SK-N-MC (cell line): ENCODE data around the gene ANAPC13.

ENCODE experiments used
- DNase-seq: peaks from one replicate; pipeline ENCODE4 v3.0.0-alpha.2; 2011; ENCODE audit warnings: low read depth, low spot score
- H3K27ac ChIP-seq: fragments of 200-600 bp; sonication (generic); 2 replicates; pipeline ENCODE4 v1.5.1; 2016; ENCODE audit warnings: mixed run types
- H3K36me3 ChIP-seq: fragments of 200-600 bp; sonication (generic); 2 replicates; pipeline ENCODE4 v1.6.1; 2017; ENCODE audit warnings: antibody characterized with exemption, low read length, mixed read lengths; ENCODE audit not compliant: insufficient read depth
- H3K4me3 ChIP-seq: fragments of 200-600 bp; sonication (generic); 2 replicates; pipeline ENCODE4 v1.5.1; 2016
- H3K9ac ChIP-seq: fragments of 200-600 bp; sonication (generic); 2 replicates; pipeline ENCODE4 v1.8.0; 2017; ENCODE audit warnings: mixed run types, mixed read lengths; ENCODE audit not compliant: insufficient read length
- H3K9me3 ChIP-seq: fragments of 200-600 bp; sonication (generic); 2 replicates; pipeline ENCODE4 v1.6.1; 2017; ENCODE audit warnings: low read depth, mild to moderate bottlenecking, antibody characterized with exemption, low read length, moderate library complexity, mixed read lengths
- EZH2 ChIP-seq: fragments of 200-600 bp; sonication (generic); IDR thresholded peaks from one replicate; pipeline ENCODE4 v1.6.1; 2017; ENCODE audit warnings: antibody characterized with exemption
- FOXP2 ChIP-seq: optimal IDR thresholded peaks from 2 replicates; pipeline ENCODE3; 2011; ENCODE audit warnings: mild to moderate bottlenecking, moderate library complexity; ENCODE audit not compliant: insufficient read depth; ENCODE audit errors: extremely low read length, control extremely low read depth
- POLR2AphosphoS5 ChIP-seq: IDR thresholded peaks from 2 replicates; pipeline ENCODE4 v1.6.1; 2012; ENCODE audit warnings: mild to moderate bottlenecking, low read depth, low read length, borderline replicate concordance

The ANAPC13 gene

GRCh38 chr3:134476306-134476705 is 9.5 kb downstream of the ANAPC13 start:
- Histone ChIP-seq H3K9ac (no peak overlapping the region), H3K27ac (no peak overlapping the region), H3K4me3 (no peak overlapping the region), H3K36me3 (peaks cover 51% of the 10 kb centered on the region), H3K9me3 (no peaks in the 10 kb centered on the region)
- TF ChIP-seq EZH2 (no peak), POLR2AphosphoS5 (no peak), FOXP2 (no peak)
- DNase-seq, result no peak

- H3K9ac ChIP-seq, result no peak overlapping the region
- TF ChIP-seq EZH2 (no peak), FOXP2 (no peak)
- H3K9me3 ChIP-seq, result no peaks in the 10 kb centered on the region
- DNase-seq, result no peak
- peaks cover 37% of the 10 kb centered on the region for H3K36me3 ChIP-seq
- no peak overlapping the region for H3K4me3 ChIP-seq
- no peak overlapping the region for H3K27ac ChIP-seq
Measured at GRCh38 chr3:134474956-134475355, 10.8 kb downstream of the ANAPC13 start.

- H3K9ac ChIP-seq, result no peak overlapping the region
Measured at GRCh38 chr3:134473868-134474546, 11.8 kb downstream of the ANAPC13 start.

GRCh38 chr3:134472831-134473230 is 13.0 kb downstream of the ANAPC13 start:
- TF ChIP-seq EZH2 (no peak), POLR2AphosphoS5 (no peak), FOXP2 (no peak)
- Histone ChIP-seq H3K9me3 (no peaks in the 10 kb centered on the region), H3K4me3 (no peak overlapping the region), H3K9ac (no peak overlapping the region), H3K27ac (no peak overlapping the region), H3K36me3 (peaks cover 18% of the 10 kb centered on the region)
- no peak for DNase-seq

More at GRCh38 chr3:134473868-134474546, 11.8 kb downstream of the ANAPC13 start:
- H3K27ac ChIP-seq, result 0 out of 2 replicates have a peak overlapping the region, but pooled peaks have one; percentile 4
- TF ChIP-seq FOXP2 (no peak), EZH2 (no peak), POLR2AphosphoS5 (no peak)
- no peak for DNase-seq
- no peaks in the 10 kb centered on the region for H3K9me3 ChIP-seq
- peaks cover 30% of the 10 kb centered on the region for H3K36me3 ChIP-seq
- H3K4me3 ChIP-seq, result no peak overlapping the region

- Histone ChIP-seq H3K9ac (no peak overlapping the region), H3K4me3 (no peak overlapping the region), H3K36me3 (peaks cover 6% of the 10 kb centered on the region), H3K9me3 (no peaks in the 10 kb centered on the region), H3K27ac (no peak overlapping the region)
- TF ChIP-seq EZH2 (no peak), POLR2AphosphoS5 (no peak), FOXP2 (no peak)
- no peak for DNase-seq
Measured at GRCh38 chr3:134471521-134472193, 14.1 kb downstream of the ANAPC13 start.

- H3K9me3 ChIP-seq, result no peaks in the 10 kb centered on the region
- peak overlapping the region; percentile 17 for H3K9ac ChIP-seq
- H3K4me3 ChIP-seq, result peak overlapping the region; percentile 44
- TF ChIP-seq EZH2, result no peak
- no peak for TF ChIP-seq POLR2AphosphoS5
- no peak for TF ChIP-seq FOXP2
- peak overlapping the region; percentile 52 for H3K27ac ChIP-seq
- no peak for DNase-seq
- H3K36me3 ChIP-seq, result no peaks in the 10 kb centered on the region
Measured at GRCh38 chr3:134468519-134468918, 17.3 kb downstream of the ANAPC13 start.

GRCh38 chr3:134466331-134466730 is 19.5 kb downstream of the ANAPC13 start:
- no peak for DNase-seq
- Histone ChIP-seq H3K27ac (peak overlapping the region; percentile 99), H3K9me3 (no peaks in the 10 kb centered on the region), H3K4me3 (no peak overlapping the region), H3K9ac (no peak overlapping the region), H3K36me3 (no peaks in the 10 kb centered on the region)
- TF ChIP-seq FOXP2 (no peak), EZH2 (no peak), POLR2AphosphoS5 (no peak)

GRCh38 chr3:134464689-134465365 is 21.0 kb downstream of the ANAPC13 start:
- peak overlapping the region; percentile 76 for H3K4me3 ChIP-seq
- no peaks in the 10 kb centered on the region for H3K9me3 ChIP-seq
- H3K36me3 ChIP-seq, result no peaks in the 10 kb centered on the region
- TF ChIP-seq FOXP2, result no peak
- no peak for TF ChIP-seq POLR2AphosphoS5
- TF ChIP-seq EZH2, result no peak
- peak overlapping the region; percentile 58 for H3K9ac ChIP-seq
- peak overlapping the region; percentile 99 for H3K27ac ChIP-seq
- DNase-seq, result no peak
